Gastrocnemius medialis (tissue), 4 donors: Measurements from ENCODE around the gene LCN12. TPM values are rescaled to one million over a fixed set of nuclear protein-coding genes. Genes with fewer than 3 reads are reported as not detected.

Experiments
- ATAC-seq, 2 donors: fragments of 150-250 bp; one replicate each; pipeline ENCODE4 v1.9.1; 2016
- DNase-seq, 2 donors: peaks; one replicate each; pipeline ENCODE4 v3.0.0-alpha.2; 2019
- H3K27ac ChIP-seq, 4 donors: fragments of 200-600 bp; sonication (generic); 1 replicate in 1 of 4; 2 replicates in 3 of 4; pipeline ENCODE4 v1.5.1; 2016 to 2018; ENCODE audit warnings: mild to moderate bottlenecking in 2 of 4, moderate library complexity in 1 of 4
- H3K27me3 ChIP-seq, 3 donors: fragments of 200-600 bp; sonication (generic) in 2 of 3; 1 replicate in 1 of 3; 2 replicates in 2 of 3; pipeline versions ENCODE4 v1.5.1 to v1.6.0; 2016 to 2019; ENCODE audit warnings: mild to moderate bottlenecking in 1 of 3, moderate library complexity in 1 of 3
- H3K36me3 ChIP-seq, 2 donors: fragments of 200-600 bp; sonication (generic) in 1 of 2; one replicate each; pipeline ENCODE4 v1.5.1; 2017 to 2018
- H3K4me1 ChIP-seq, 2 donors: fragments of 200-600 bp; sonication (generic) in 1 of 2; one replicate each; pipeline ENCODE4 v1.5.1; 2016 to 2017; ENCODE audit warnings: mild to moderate bottlenecking in 2 of 2
- H3K4me3 ChIP-seq, 4 donors: fragments of 200-600 bp; sonication (generic) in 3 of 4; 1 replicate in 1 of 4; 2 replicates in 3 of 4; pipeline ENCODE4 v1.5.1; 2016 to 2019; ENCODE audit warnings: mild to moderate bottlenecking in 2 of 4
- H3K9me3 ChIP-seq, 3 donors: fragments of 200-600 bp; sonication (generic) in 2 of 3; 1 replicate in 1 of 3; 2 replicates in 2 of 3; pipeline ENCODE4 v1.5.1; 2016 to 2019
- CTCF ChIP-seq, 5 experiments: fragments of 450-650 bp in 3 of 5; fragments of 200-600 bp in 2 of 5; sonication (generic) in 2 of 5; IDR thresholded peaks in 4 of 5; conservative IDR thresholded peaks in 1 of 5; 1 replicate in 4 of 5; 2 replicates in 1 of 5; pipeline ENCODE4 v1.5.1; 2016 to 2019; ENCODE audit warnings: antibody characterized with exemption in 5 of 5, mild to moderate bottlenecking in 3 of 5, moderate library complexity in 3 of 5
- POLR2A ChIP-seq, 2 donors: fragments of 450-650 bp; IDR thresholded peaks; one replicate each; pipeline ENCODE4 v1.6.1; 2017; ENCODE audit warnings: antibody characterized with exemption in 2 of 2, mild to moderate bottlenecking in 2 of 2, moderate library complexity in 2 of 2
- in situ Hi-C, 4 donors: fragments of 200-750 bp; cut with MboI; loops; one replicate each; pipeline versions ENCODE4 v1.15.0 to v1.8.0; 2017; ENCODE audit warnings: low sequenced_read_pairs in 4 of 4
- intact Hi-C: fragments of 100-400 bp; cut with DNase I; formaldehyde crosslinking; loops from one replicate; pipeline ENCODE4 v1.15.1; 2023; ENCODE audit warnings: low total_unique reads
- total RNA-seq, 4 donors: library from RNA; depleted of rRNA; stranded (reverse); fragments of >200 nt; gene quantifications; one replicate each; pipeline versions ENCODE4 v1.1.0 to v1.2.3, GENCODE V29; 2016

LCN12 gene
- total RNA-seq, 4 donors from 2014 or later = not detected

- in situ Hi-C loops = loop anchor here in 2 of 4 donors (10.0 to 25.0 kb wide), 2 partner anchors 95 to 153 kb away; partner anchors contain the start of genes CCDC183 (in 1 of the 2), FUT7 (in 1 of the 2) and TMEM141 (in 1 of the 2)
- peaks cover 0 to 28% of the 10 kb centered on the region in 2 donors for H3K36me3 ChIP-seq
- peak; percentile 77 to 79 for ATAC-seq
Observed at GRCh38 chr9:136939996-136940525, 12.0 kb upstream of the LCN12 start.

GRCh38 chr9:136940526-136941230, 11.4 kb upstream of the LCN12 start:
- peaks cover 0 to 28% of the 10 kb centered on the region in 2 donors for H3K36me3 ChIP-seq
- H3K4me3 ChIP-seq = peak overlapping the region in 1 of 4 donors; percentile 95
- intact Hi-C loops = loop anchor here (1.0 to 5.0 kb wide), 3 partner anchors 12 to 253 kb away; partner anchors contain the start of genes AGPAT2 and TRAF2

More at GRCh38 chr9:136939996-136940525, 12.0 kb upstream of the LCN12 start:
- peak; percentile 88 to 98 for DNase-seq
- Histone ChIP-seq H3K4me3 (peak overlapping the region in 1 of 4 donors; percentile 95), H3K9me3 (no peaks in the 10 kb centered on the region), H3K27ac (peak overlapping the region; percentile 92 to 98 (median 96)), H3K4me1 (peaks cover 23 to 45% of the 10 kb centered on the region in 2 donors), H3K27me3 (no peaks in the 10 kb centered on the region)
- TF ChIP-seq POLR2A (IDR thresholded peaks at IDR 0.05) (peak; percentile 85 to 89), CTCF (IDR thresholded peaks at IDR 0.05 in 4 of 5, conservative IDR thresholded peaks at IDR 0.05 in 1 of 5) (no peak)
- intact Hi-C loops = loop anchor here (1.0 to 5.0 kb wide), 3 partner anchors 12 to 253 kb away; partner anchors contain the start of genes AGPAT2 and TRAF2

GRCh38 chr9:136941231-136942111, 10.6 kb upstream of the LCN12 start:
- intact Hi-C loops = loop anchor here (5.0 kb wide), 2 partner anchors 54 to 254 kb away; partner anchors contain the start of genes AGPAT2 and TRAF2
- Histone ChIP-seq H3K9me3 (no peaks in the 10 kb centered on the region), H3K27me3 (no peaks in the 10 kb centered on the region), H3K4me3 (peak overlapping the region in 1 of 4 donors; percentile 95), H3K27ac (peak overlapping the region; percentile 92 to 97 (median 96)), H3K36me3 (peaks cover 0 to 28% of the 10 kb centered on the region in 2 donors), H3K4me1 (peaks cover 23 to 46% of the 10 kb centered on the region in 2 donors)
- in situ Hi-C loops = loop anchor here in 2 of 4 donors (10.0 to 25.0 kb wide), 2 partner anchors 93 to 154 kb away; partner anchors contain the start of genes CCDC183 (in 1 of the 2), FUT7 (in 1 of the 2) and TMEM141 (in 1 of the 2)
- DNase-seq (no peak), ATAC-seq (no peak)
- TF ChIP-seq CTCF (IDR thresholded peaks at IDR 0.05 in 4 of 5, conservative IDR thresholded peaks at IDR 0.05 in 1 of 5) (no peak), POLR2A (IDR thresholded peaks at IDR 0.05) (no peak)

More at GRCh38 chr9:136940526-136941230, 11.4 kb upstream of the LCN12 start:
- Histone ChIP-seq H3K27ac (peak overlapping the region; percentile 92 to 97 (median 96)), H3K4me1 (peaks cover 23 to 46% of the 10 kb centered on the region in 2 donors), H3K27me3 (no peaks in the 10 kb centered on the region), H3K9me3 (no peaks in the 10 kb centered on the region)
- no peak for TF ChIP-seq POLR2A (IDR thresholded peaks at IDR 0.05)
- in situ Hi-C loops = loop anchor here in 2 of 4 donors (10.0 to 25.0 kb wide), 2 partner anchors 94 to 153 kb away; partner anchors contain the start of genes CCDC183 (in 1 of the 2), FUT7 (in 1 of the 2) and TMEM141 (in 1 of the 2)
- ATAC-seq = no peak
- no peak for DNase-seq

GRCh38 chr9:136942112-136942880, 9.8 kb upstream of the LCN12 start:
- in situ Hi-C loops (loop anchor here in 2 of 4 donors (10.0 to 25.0 kb wide), 2 partner anchors 93 to 155 kb away; partner anchors contain the start of genes CCDC183 (in 1 of the 2), FUT7 (in 1 of the 2) and TMEM141 (in 1 of the 2)), intact Hi-C loops (loop anchor here (5.0 kb wide), 2 partner anchors 55 to 255 kb away; partner anchors contain the start of genes AGPAT2 and TRAF2)
- Histone ChIP-seq H3K4me1 (peaks cover 24 to 54% of the 10 kb centered on the region in 2 donors), H3K9me3 (no peaks in the 10 kb centered on the region), H3K27ac (peak overlapping the region; percentile 92 to 97 (median 96)), H3K4me3 (peak overlapping the region in 3 of 4 donors; percentile 79 to 96 (median 95)), H3K27me3 (no peaks in the 10 kb centered on the region), H3K36me3 (peaks cover 0 to 28% of the 10 kb centered on the region in 2 donors)
- no peak for TF ChIP-seq CTCF (IDR thresholded peaks at IDR 0.05 in 4 of 5, conservative IDR thresholded peaks at IDR 0.05 in 1 of 5)
- TF ChIP-seq POLR2A (IDR thresholded peaks at IDR 0.05) = no peak
- ATAC-seq (no peak), DNase-seq (no peak)
